NCI-H345 treated with DMSO at 0.1 percent for 48 hours (cell line): ENCODE results near the gene SEMA6C.

Experiments used
- DNase-seq: peaks from one replicate; lab custom pipeline; 2025; ENCODE audit not compliant: unreplicated experiment; lab: John Stamatoyannopoulos, UW

The SEMA6C gene

GRCh38 chr1:151164732-151165280 lies 18.4 kb upstream of the SEMA6C start:
- no peak for DNase-seq

DNA sequence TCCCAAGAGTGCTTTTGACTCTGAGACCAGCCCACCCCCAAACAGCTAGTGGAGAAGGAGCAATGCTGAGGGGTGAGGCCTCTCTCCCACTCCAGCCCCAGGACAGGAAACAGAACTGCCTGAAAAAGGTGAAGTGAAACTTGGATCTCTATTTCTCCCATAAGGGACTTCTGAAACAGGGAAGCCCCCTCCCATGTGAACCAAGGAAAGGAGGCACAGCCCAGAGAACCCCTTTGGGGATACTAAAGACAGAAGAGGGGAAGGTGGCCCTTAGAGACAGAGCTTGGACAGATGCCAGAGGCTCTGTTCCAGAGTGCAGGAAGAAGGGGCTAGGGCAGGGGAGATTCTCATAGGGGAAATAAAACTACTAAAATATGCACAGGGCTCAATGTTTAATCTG lies 12.9 kb upstream of the SEMA6C start:
- no peak for DNase-seq

DNA sequence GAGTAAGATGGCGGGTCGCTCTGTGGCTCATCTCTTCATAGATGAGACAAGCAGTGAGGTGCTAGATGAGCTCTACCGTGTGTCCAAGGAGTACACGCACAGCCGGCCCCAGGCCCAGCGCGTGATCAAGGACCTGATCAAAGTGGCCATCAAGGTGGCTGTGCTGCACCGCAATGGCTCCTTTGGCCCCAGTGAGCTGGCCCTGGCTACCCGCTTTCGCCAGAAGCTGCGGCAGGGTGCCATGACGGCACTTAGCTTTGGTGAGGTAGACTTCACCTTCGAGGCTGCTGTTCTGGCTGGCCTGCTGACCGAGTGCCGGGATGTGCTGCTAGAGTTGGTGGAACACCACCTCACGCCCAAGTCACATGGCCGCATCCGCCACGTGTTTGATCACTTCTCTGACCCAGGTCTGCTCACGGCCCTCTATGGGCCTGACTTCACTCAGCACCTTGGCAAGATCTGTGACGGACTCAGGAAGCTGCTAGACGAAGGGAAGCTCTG lies 12.4 kb upstream of the SEMA6C start:
- no peak for DNase-seq

GRCh38 chr1:151158326-151158725 lies 11.9 kb upstream of the SEMA6C start:
- no peak for DNase-seq

- no peak for DNase-seq
Observed at GRCh38 chr1:151157067-151157531, 10.7 kb upstream of the SEMA6C start.

DNA sequence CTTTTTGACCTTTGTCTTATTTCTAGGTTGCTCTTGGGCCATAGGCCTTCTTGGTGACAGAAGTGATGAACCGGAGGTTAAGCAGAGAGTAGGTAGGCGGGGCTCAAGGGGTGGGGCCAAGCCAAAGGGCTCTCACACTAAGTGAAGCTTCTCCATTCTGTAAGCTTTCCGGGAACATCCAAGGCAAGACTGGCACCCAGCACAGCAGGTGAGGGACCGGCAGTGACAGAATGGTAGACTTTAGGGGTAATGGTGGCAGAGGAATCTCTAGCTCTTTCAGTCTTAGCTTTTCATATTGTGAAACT lies 10.0 kb upstream of the SEMA6C start, which contains the start of gene TNFAIP8L2:
Gene TNFAIP8L2 (plus strand): TSS at position 135 of the 305 bp plus-strand sequence. CDS start 2,049 bp downstream, outside the sequence.
- DNase-seq, result no peak

- DNase-seq, result no peak
Observed at GRCh38 chr1:151147665-151148064, 1.2 kb upstream of the SEMA6C start.

DNA sequence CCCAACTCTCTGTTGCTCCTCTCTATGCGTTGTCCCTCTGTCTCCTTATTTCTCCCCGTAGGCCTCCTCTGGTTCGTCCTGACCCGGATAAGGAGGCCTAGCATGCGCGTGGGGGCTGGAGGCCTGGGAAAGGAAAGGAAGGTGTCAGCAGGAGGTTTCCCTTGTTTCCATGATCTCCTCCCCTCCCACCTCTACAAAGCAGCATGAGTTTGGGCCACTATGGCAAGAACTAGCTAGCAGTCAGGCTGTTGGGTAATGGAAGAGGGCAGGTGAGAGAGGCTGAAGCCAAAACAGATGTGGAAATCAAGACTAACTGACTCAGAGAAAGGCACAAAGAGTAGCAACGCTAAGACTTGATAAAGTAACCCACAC lies 687 bp upstream of the SEMA6C start:
- DNase-seq, result no peak

GRCh38 chr1:151146072-151146411 lies 389 bp downstream of the SEMA6C start:
- DNase-seq, result peak; percentile 27

- no peak for DNase-seq
Observed at GRCh38 chr1:151145304-151146071, 943 bp downstream of the SEMA6C start.

- no peak for DNase-seq
Observed at GRCh38 chr1:151144474-151145303, 1.7 kb downstream of the SEMA6C start.

- DNase-seq, result no peak
Observed at GRCh38 chr1:151143986-151144385, 2.4 kb downstream of the SEMA6C start.

- no peak for DNase-seq
Observed at GRCh38 chr1:151143057-151143435, 3.4 kb downstream of the SEMA6C start.

- DNase-seq, result no peak
Observed at GRCh38 chr1:151142411-151143056, 3.9 kb downstream of the SEMA6C start.

DNA sequence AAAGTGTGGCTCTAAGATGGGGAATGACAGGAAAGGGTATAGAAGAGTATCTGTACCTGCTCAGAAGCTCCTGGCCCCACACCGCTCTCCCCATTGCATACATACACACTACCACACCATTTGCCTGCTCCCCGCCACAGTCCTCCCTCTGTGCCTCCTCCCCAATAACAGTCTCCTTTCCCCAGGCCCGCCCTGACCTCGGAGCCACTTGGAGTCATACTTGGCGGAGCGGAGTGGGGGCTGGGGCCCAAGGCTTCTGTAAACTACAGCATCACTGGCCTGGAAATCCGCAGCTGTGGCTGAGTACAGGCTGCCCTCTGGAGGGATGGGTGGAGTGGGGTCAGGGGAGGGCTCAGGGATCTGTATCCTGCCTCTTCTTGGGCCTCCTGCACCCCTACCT lies 8.6 kb downstream of the SEMA6C start:
- DNase-seq, result no peak

DNA sequence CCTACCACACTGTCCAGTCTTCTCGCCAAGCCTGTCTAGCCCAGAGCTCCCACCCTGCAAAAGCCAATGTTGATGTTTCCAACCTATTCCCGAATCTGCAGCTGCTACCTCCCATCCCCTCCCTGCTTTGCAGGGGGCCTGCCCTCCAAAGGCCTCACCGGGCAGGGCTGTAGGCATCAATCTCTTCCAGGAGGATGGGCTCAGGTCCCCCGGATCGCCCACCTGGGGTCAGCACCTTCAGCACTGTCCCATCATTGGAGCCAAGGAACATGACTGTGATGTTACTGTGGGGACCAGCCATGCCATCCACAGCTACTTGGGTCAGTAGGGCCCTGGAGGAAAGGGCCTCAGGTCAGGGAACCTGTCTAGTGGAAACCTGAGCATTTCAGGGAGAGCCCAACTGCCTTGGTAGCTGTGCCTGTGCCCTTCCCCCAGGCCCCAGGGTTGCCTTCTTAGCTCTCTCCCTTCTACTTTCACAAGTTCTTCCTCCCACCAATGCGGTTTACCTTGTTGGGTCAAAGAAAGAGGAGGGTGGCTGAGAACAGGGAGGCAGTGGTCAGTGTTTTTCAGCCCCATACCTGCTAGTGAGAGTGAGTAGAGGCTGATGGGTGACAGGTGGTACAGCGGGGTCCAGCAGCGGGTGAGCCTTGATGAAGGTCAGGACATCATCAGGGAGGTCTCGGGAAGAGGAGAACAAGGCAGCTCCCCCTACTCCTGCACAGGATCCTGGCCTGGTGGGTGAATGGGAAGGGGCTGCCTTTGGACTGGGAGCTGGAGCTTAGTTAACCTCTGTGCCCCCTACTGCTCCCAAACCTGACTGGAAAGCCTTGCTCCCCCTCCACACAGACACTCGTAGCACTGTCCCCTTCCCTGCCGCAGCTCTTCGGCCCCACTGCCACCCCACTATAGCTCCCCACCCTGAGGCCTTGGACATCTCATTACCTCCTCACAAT lies 10.7 kb downstream of the SEMA6C start:
- no peak for DNase-seq

- no peak for DNase-seq
Observed at GRCh38 chr1:151134991-151135390, 11.4 kb downstream of the SEMA6C start.

DNA sequence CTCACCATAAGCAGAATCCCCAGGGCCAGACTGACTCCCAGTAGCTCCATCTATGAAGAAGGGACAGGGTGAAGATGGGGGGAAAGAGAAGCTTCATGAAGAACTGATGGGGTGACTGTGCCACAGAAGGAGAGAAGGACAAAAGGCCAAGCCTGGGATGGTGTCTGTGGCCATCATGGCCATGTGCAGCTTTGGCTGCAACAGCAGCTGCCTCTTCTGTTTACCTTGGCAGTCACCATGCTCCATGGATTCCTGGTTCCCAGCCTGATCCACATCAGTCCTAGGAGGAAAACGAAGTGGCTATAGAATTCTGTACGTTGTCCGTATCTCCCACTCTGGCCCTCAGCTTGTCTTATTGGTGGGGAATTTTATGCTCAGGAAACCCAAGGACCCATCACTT lies 12.0 kb downstream of the SEMA6C start:
- DNase-seq, result no peak

DNA sequence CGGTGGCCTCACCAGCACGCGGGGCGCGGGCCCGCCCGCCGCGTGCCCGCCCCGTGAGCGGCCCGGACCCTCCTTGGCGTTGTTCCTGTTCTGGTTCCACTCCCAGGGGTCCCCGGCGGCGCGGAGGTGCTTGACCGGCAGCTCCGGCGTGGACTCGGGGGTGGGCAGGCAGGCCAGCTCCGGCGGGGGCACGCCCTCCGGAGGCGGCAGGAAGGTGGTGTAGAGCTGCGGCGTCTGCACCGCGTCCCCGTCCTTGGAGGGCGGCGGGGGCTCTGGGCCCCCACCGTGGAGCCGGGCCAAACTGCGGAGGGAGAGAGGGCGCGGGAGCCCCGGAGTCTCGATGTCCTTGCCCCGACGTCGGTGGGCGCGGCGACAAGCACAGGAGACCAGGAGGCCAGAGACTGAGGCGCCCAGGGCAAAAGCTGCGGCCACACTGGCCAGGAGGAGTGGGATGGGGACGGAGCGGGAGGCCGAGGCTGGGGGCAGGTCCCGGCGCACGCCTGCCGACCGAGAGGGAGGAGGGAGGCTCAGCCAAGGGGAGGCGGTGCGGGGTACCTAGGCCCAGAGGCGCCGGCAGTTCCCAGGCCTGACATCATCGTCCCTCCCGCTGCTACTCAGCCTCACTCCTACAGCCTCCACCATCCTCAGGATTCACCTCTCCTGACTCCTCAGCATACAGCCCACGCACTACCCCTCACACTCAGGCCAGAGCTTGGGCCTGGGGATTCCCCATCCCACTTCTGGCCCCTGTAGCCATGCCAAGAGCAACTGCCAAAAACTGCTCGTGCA lies 13.2 kb downstream of the SEMA6C start:
- DNase-seq, result no peak
